Mesenchymal stem cell (in vitro differentiated cells and primary cell): ENCODE results near the gene KIN.

Source experiments
- DNase-seq: peaks from one replicate; pipeline ENCODE4 v3.0.0-alpha.2; 2013
- H2AFZ ChIP-seq: one replicate; pipeline ENCODE4 v1.6.1; 2013; ENCODE audit warnings: low read depth, mild to moderate bottlenecking, control low read depth, inconsistent platforms, low read length, moderate library complexity
- H2AK5ac ChIP-seq: 2 replicates; pipeline ENCODE4 v1.6.1; 2013; ENCODE audit warnings: low read length, moderate library complexity, mild to moderate bottlenecking, inconsistent platforms; ENCODE audit not compliant: severe bottlenecking
- H2BK120ac ChIP-seq: one replicate; pipeline ENCODE4 v1.6.1; 2013; ENCODE audit warnings: low read depth, mild to moderate bottlenecking, inconsistent platforms, low read length, moderate library complexity
- H2BK12ac ChIP-seq, 2 experiments: one replicate each; pipeline ENCODE4 v1.6.1; 2013; ENCODE audit warnings: inconsistent platforms in 2 of 2, low read length in 2 of 2, mild to moderate bottlenecking in 2 of 2, moderate library complexity in 2 of 2, control low read depth in 1 of 2
- H2BK15ac ChIP-seq: one replicate; pipeline ENCODE4 v1.6.1; 2013; ENCODE audit warnings: mild to moderate bottlenecking, low read depth, inconsistent platforms; ENCODE audit not compliant: poor library complexity, severe bottlenecking
- H2BK5ac ChIP-seq: 2 replicates; pipeline ENCODE4 v1.6.1; 2013; ENCODE audit warnings: low read depth, mild to moderate bottlenecking, low read length, control low read depth, inconsistent platforms; ENCODE audit not compliant: poor library complexity, severe bottlenecking
- H3K14ac ChIP-seq, 2 experiments: one replicate each; pipeline ENCODE4 v1.6.1; 2013; ENCODE audit warnings: inconsistent platforms in 2 of 2, low read length in 2 of 2, control low read depth in 1 of 2, mild to moderate bottlenecking in 1 of 2, moderate library complexity in 1 of 2
- H3K18ac ChIP-seq, 2 experiments: one replicate each; pipeline ENCODE4 v1.6.1; 2013; ENCODE audit warnings: inconsistent platforms in 2 of 2, low read length in 2 of 2, control low read depth in 1 of 2, low read depth in 1 of 2, mild to moderate bottlenecking in 1 of 2
- H3K23ac ChIP-seq, 2 experiments: one replicate each; pipeline ENCODE4 v1.6.1; 2013; ENCODE audit warnings: inconsistent platforms in 2 of 2, low read length in 2 of 2, mild to moderate bottlenecking in 2 of 2, moderate library complexity in 2 of 2, control low read depth in 1 of 2
- H3K27ac ChIP-seq: 2 replicates; pipeline ENCODE4 v1.5.1; 2013; ENCODE audit warnings: mild to moderate bottlenecking, moderate library complexity, low read length, control low read depth, inconsistent platforms; ENCODE audit not compliant: poor library complexity, severe bottlenecking
- H3K27me3 ChIP-seq, 2 experiments: 2 replicates each; pipeline versions ENCODE4 v1.6.1 to v1.7.0; 2013; ENCODE audit warnings: low read length in 2 of 2, mild to moderate bottlenecking in 2 of 2, moderate library complexity in 2 of 2, control low read depth in 1 of 2, inconsistent platforms in 1 of 2; ENCODE audit not compliant: control insufficient read depth in 1 of 2, insufficient read depth in 1 of 2
- H3K36me3 ChIP-seq, 2 experiments: 2 replicates each; pipeline versions ENCODE4 v1.6.1 to v1.7.0; 2013; ENCODE audit warnings: low read length in 2 of 2, control low read depth in 1 of 2, inconsistent platforms in 1 of 2, low read depth in 1 of 2, mild to moderate bottlenecking in 1 of 2; ENCODE audit not compliant: insufficient read depth in 2 of 2, control insufficient read depth in 1 of 2
- H3K4ac ChIP-seq, 2 experiments: one replicate each; pipeline ENCODE4 v1.6.1; 2013; ENCODE audit warnings: inconsistent platforms in 2 of 2, low read length in 2 of 2, mild to moderate bottlenecking in 2 of 2, moderate library complexity in 2 of 2, control low read depth in 1 of 2, low read depth in 1 of 2
- H3K4me1 ChIP-seq: 2 replicates; pipeline ENCODE4 v1.6.1; 2013; ENCODE audit warnings: low read depth, low read length, control low read depth; ENCODE audit not compliant: control insufficient read depth, insufficient read depth
- H3K4me2 ChIP-seq: 2 replicates; pipeline ENCODE4 v1.6.1; 2013; ENCODE audit warnings: low read length, mild to moderate bottlenecking, inconsistent platforms; ENCODE audit not compliant: poor library complexity, severe bottlenecking
- H3K4me3 ChIP-seq, 2 experiments: 2 replicates each; pipeline versions ENCODE4 v1.5.1 to v1.7.0; 2013; ENCODE audit warnings: low read length in 2 of 2, mild to moderate bottlenecking in 2 of 2, control low read depth in 1 of 2, low read depth in 1 of 2; ENCODE audit not compliant: insufficient read depth in 1 of 2
- H3K79me1 ChIP-seq: replicated peaks from 2 replicates; pipeline ENCODE4 v1.6.1; 2013; ENCODE audit warnings: mild to moderate bottlenecking, control low read depth, low read length, inconsistent platforms; ENCODE audit not compliant: poor library complexity, severe bottlenecking
- H3K9ac ChIP-seq: 2 replicates; pipeline ENCODE4 v1.7.0; 2013; ENCODE audit warnings: mild to moderate bottlenecking, low read length, moderate library complexity
- H3K9me3 ChIP-seq: 2 replicates; pipeline ENCODE4 v1.7.0; 2013; ENCODE audit warnings: mild to moderate bottlenecking, low read length; ENCODE audit not compliant: control insufficient read depth
- H4K8ac ChIP-seq: one replicate; pipeline ENCODE4 v1.6.1; 2013; ENCODE audit warnings: inconsistent platforms, mild to moderate bottlenecking, low read length, moderate library complexity
- H4K91ac ChIP-seq: one replicate; pipeline ENCODE4 v1.6.1; 2013; ENCODE audit warnings: mild to moderate bottlenecking, low read length, inconsistent platforms
- WGBS: methylation state at CpG from one replicate; pipeline ENCODE4 v1.1.7; 2013; ENCODE audit warnings: mixed read lengths; 5-methylcytosine and 5-hydroxymethylcytosine counted together

The KIN gene

DNA sequence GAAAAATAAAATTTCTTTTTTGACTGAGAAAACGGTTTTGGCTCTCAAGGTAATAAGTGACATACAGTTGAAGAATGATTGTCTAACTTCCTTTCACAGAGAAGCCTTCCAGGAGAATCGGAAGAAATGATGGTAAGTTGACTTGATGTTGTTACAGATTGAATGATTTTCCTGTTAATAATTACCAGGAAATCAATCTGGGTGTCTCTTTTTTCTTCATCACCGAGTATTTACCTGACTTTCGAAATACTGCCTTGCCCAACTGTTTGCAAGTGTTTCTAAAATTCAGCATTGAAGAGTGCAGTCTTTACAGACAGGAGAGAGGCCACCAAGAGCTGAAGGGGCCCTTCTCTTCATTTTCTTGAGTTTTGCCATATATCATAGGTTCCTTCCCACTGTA is 80.7 kb downstream of the KIN start:
- Histone ChIP-seq H3K23ac (no peak overlapping the region), H4K8ac (no peak overlapping the region), H2AFZ (no peak overlapping the region)

DNA sequence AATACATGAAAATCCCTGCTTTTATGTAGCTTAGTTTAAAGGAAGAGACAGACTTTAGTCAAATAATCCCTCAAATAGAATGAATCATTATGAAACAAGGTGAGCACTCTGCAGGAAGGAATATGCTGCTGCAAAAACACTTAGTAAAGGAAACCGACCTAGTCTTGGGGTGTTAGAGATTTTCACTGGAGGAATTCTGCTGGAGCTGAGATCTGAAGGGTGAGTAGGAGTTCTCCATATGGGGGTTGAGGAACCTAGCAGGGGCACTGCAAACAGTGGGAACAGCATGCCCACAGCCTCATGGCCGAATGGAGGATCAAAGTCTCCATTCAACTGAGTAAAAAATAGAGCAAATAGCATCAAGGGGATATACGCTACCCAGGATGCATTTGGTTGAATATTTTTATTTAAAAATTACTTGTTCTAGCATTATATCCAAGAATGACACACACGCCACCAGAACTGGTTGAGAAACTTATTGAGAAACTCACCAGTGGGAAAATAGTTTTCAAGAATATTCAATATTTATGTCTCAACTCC is 81.2 kb downstream of the KIN start:
- Histone ChIP-seq H2BK12ac (no peak overlapping the region), H3K4ac (no peak overlapping the region), H3K9me3 (no peaks in the 10 kb centered on the region), H4K8ac (no peak overlapping the region), H4K91ac (no peak overlapping the region), H3K18ac (no peak overlapping the region), H3K9ac (no peak overlapping the region), H2BK120ac (no peak overlapping the region), H3K79me1 (no peaks in the 10 kb centered on the region), H2BK5ac (no peak overlapping the region), H3K27me3 (peaks cover 4 to 43% of the 10 kb centered on the region in 2 experiments), H2AK5ac (no peak overlapping the region), H2BK15ac (no peak overlapping the region), H3K14ac (no peak overlapping the region), H3K23ac (no peak overlapping the region), H3K4me1 (no peaks in the 10 kb centered on the region), H2AFZ (no peak overlapping the region), H3K36me3 (no peaks in the 10 kb centered on the region), H3K4me3 (no peak overlapping the region), H3K4me2 (no peak overlapping the region), H3K27ac (no peak overlapping the region)
- no peak for DNase-seq
- 59% methylated on average over 2 of the region's 4 CpGs for WGBS

More for the DNA sequence above, 80.7 kb downstream of the KIN start:
- Histone ChIP-seq H3K79me1 (no peaks in the 10 kb centered on the region), H3K36me3 (no peaks in the 10 kb centered on the region), H3K9ac (no peak overlapping the region), H3K14ac (no peak overlapping the region), H3K9me3 (no peaks in the 10 kb centered on the region), H3K18ac (no peak overlapping the region), H3K27ac (no peak overlapping the region), H2BK15ac (no peak overlapping the region), H3K4me1 (no peaks in the 10 kb centered on the region), H3K27me3 (peaks cover 4 to 39% of the 10 kb centered on the region in 2 experiments), H3K4me3 (no peak overlapping the region), H4K91ac (no peak overlapping the region), H3K4ac (no peak overlapping the region), H2BK5ac (no peak overlapping the region), H3K4me2 (no peak overlapping the region), H2BK120ac (no peak overlapping the region), H2AK5ac (no peak overlapping the region), H2BK12ac (no peak overlapping the region)
- WGBS, result 53% methylated on average over 4 of the region's 4 CpGs
- no peak for DNase-seq

DNA sequence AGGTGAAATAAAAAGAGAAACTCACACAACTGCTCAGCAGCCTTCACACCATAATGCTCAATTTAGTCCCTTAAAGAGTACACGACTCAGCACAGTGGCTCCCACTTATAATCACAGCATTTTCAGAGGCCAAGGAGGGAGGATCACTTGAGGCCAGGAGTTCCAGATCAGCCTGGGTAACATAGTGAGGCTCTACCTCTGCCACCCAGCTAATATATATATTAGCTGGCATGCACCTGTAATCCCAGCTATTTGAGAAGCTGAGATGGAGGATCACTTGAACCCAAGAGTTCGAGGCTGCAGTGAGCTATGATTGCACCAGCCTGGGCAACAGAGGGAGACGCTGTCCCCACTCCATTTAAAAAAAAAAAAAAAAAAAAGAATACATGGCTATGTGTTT is 82.5 kb downstream of the KIN start:
- Histone ChIP-seq H3K4me1 (no peaks in the 10 kb centered on the region), H3K27me3 (peaks cover 4 to 43% of the 10 kb centered on the region in 2 experiments), H2AFZ (no peak overlapping the region), H3K79me1 (no peaks in the 10 kb centered on the region), H2BK12ac (no peak overlapping the region), H2AK5ac (no peak overlapping the region), H3K4ac (no peak overlapping the region), H3K9ac (no peak overlapping the region), H3K4me3 (no peak overlapping the region), H3K4me2 (no peak overlapping the region), H3K23ac (no peak overlapping the region), H3K14ac (no peak overlapping the region), H3K36me3 (no peaks in the 10 kb centered on the region), H3K18ac (no peak overlapping the region), H4K91ac (no peak overlapping the region), H2BK120ac (no peak overlapping the region), H4K8ac (no peak overlapping the region), H2BK15ac (no peak overlapping the region), H2BK5ac (no peak overlapping the region), H3K9me3 (no peaks in the 10 kb centered on the region), H3K27ac (no peak overlapping the region)
- no peak for DNase-seq
- WGBS, result 74% methylated on average over 1 of the region's 3 CpGs

DNA sequence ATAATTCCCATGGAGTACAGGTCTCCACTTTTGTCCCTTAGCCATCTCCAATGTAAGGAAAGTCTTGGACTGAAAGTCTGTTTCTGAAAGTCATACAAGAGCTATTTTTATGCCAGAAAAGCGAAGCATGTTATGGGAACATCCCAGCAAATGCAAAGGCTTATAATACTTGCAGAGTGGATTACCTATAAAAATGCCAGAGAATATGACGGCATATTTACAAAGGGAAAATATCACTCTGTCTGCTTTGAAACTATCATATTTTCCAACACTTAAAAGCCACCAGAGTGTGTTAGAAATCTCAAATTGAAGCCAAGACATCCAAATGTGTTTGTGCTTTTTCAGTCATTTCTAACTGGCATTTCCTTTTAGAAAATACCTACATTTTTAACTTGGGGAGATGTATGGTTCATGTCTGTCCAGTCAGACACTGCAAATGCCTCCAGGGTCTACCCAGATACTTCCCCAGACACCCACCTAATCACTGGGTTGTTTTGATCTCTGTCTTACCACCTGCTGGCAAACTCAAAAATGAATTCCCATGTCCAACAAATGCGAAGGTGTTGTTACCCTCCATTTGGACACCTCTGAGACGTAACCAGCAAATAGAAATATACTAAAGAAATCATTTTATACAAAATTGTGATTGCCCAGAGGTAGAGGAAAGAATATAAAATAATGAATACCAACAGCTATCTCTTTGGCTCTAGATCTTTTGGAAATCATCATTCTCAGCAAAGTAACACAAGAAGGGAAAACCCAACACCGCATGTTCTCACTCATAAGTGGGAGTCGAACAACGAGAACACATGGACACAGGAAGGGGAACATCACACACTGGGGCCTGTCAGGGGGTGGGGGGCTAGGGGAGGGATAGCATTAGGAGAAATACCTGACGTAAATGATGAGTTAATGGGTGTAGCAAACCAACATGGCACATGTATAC is 83.4 kb downstream of the KIN start:
- H3K23ac ChIP-seq, result no peak overlapping the region
- H2BK15ac ChIP-seq, result no peak overlapping the region
- no peaks in the 10 kb centered on the region for H3K79me1 ChIP-seq
- no peaks in the 10 kb centered on the region for H3K4me1 ChIP-seq
- no peak for DNase-seq
- no peaks in the 10 kb centered on the region for H3K36me3 ChIP-seq
- H3K9ac ChIP-seq, result no peak overlapping the region
- no peak overlapping the region for H3K4me2 ChIP-seq
- no peak overlapping the region for H3K4ac ChIP-seq
- peaks cover 4 to 43% of the 10 kb centered on the region in 2 experiments for H3K27me3 ChIP-seq
- no peak overlapping the region for H2AK5ac ChIP-seq
- H2BK120ac ChIP-seq, result no peak overlapping the region
- H2AFZ ChIP-seq, result no peak overlapping the region
- no peak overlapping the region for H3K14ac ChIP-seq
- no peak overlapping the region for H3K4me3 ChIP-seq
- H2BK5ac ChIP-seq, result no peak overlapping the region
- WGBS, result 92% methylated on average over 5 of the region's 8 CpGs
- no peak overlapping the region for H3K27ac ChIP-seq
- H3K9me3 ChIP-seq, result no peaks in the 10 kb centered on the region
- H4K91ac ChIP-seq, result no peak overlapping the region
- H2BK12ac ChIP-seq, result no peak overlapping the region
- H3K18ac ChIP-seq, result no peak overlapping the region
- H4K8ac ChIP-seq, result no peak overlapping the region
